Transverse colon (tissue), 4 donors: ENCODE data around the gene MAN2C1. TPM values are rescaled to one million over a fixed set of nuclear protein-coding genes. Genes with fewer than 3 reads are reported as not detected.
"Not testable (repeated sequence)": the region's sequence is repeated elsewhere in the genome, so short reads cannot be mapped to it uniquely, and the experiment has no call there.

Experiments
- DNase-seq: peaks from one replicate; pipeline ENCODE4 v3.0.0-alpha.2; 2019
- H3K27ac ChIP-seq, 4 donors: fragments of 200-600 bp; sonication (generic); 2 replicates each; pipeline ENCODE4 v1.5.1; 2016 to 2018; ENCODE audit warnings: inconsistent platforms in 4 of 4
- H3K27me3 ChIP-seq: fragments of 200-600 bp; sonication (generic); 2 replicates; pipeline ENCODE4 v1.5.1; 2017; ENCODE audit warnings: inconsistent platforms
- H3K36me3 ChIP-seq, 4 donors: fragments of 200-600 bp; sonication (generic); 2 replicates each; pipeline ENCODE4 v1.5.1; 2017 to 2019; ENCODE audit warnings: inconsistent platforms in 4 of 4
- H3K4me1 ChIP-seq, 4 donors: fragments of 200-600 bp; sonication (generic); 2 replicates each; pipeline ENCODE4 v1.5.1; 2017 to 2020; ENCODE audit warnings: inconsistent platforms in 4 of 4
- H3K4me3 ChIP-seq, 4 donors: fragments of 200-600 bp; sonication (generic); 1 replicate in 1 of 4; 2 replicates in 3 of 4; pipeline versions ENCODE4 v1.5.1 to v1.6.1; 2017 to 2019; ENCODE audit warnings: inconsistent platforms in 4 of 4
- H3K9me3 ChIP-seq, 2 donors: fragments of 200-600 bp; sonication (generic); 2 replicates each; pipeline ENCODE4 v1.5.1; 2017 to 2019; ENCODE audit warnings: inconsistent platforms in 2 of 2
- CTCF ChIP-seq, 5 experiments: fragments of 200-600 bp in 3 of 5; fragments of 450-650 bp in 2 of 5; sonication (generic) in 3 of 5; IDR thresholded peaks; 1 replicate in 2 of 5; 2 replicates in 3 of 5; pipeline ENCODE4 v1.5.1; 2016 to 2017; ENCODE audit warnings: antibody characterized with exemption in 5 of 5, inconsistent platforms in 3 of 5, mild to moderate bottlenecking in 2 of 5, moderate library complexity in 1 of 5
- EP300 ChIP-seq: sonication (generic); formaldehyde crosslinking; IDR thresholded peaks from one replicate; pipeline ENCODE4 v1.6.1; 2017; ENCODE audit warnings: antibody characterized with exemption, low read depth
- POLR2A ChIP-seq: fragments of 450-650 bp; IDR thresholded peaks from one replicate; pipeline ENCODE4 v1.6.1; 2016; ENCODE audit warnings: antibody characterized with exemption, mild to moderate bottlenecking, moderate library complexity
- POLR2AphosphoS5 ChIP-seq, 3 donors: sonication (generic); formaldehyde crosslinking; IDR thresholded peaks; one replicate each; pipeline ENCODE4 v1.6.1; 2016; ENCODE audit warnings: antibody characterized with exemption in 3 of 3
- WGBS, 2 donors: methylation state at CpG; one replicate each; pipeline ENCODE4 v1.1.5; 2018; ENCODE audit warnings: low coverage in 1 of 2; 5-methylcytosine and 5-hydroxymethylcytosine counted together
- in situ Hi-C, 4 donors: fragments of 200-750 bp; cut with MboI; loops; one replicate each; pipeline versions ENCODE4 v1.15.0 to v1.15.1; 2017; ENCODE audit warnings: low sequenced_read_pairs in 3 of 4, low pct_ligation_motif_present in 1 of 4, low pct_unique_long_range_greater_than_20kb in 1 of 4
- intact Hi-C: fragments of 100-400 bp; cut with DNase I; formaldehyde crosslinking; loops from one replicate; pipeline ENCODE4 v1.15.1; 2023; ENCODE audit warnings: low total_unique reads
- total RNA-seq, 4 donors: library from RNA; depleted of rRNA; stranded (reverse); fragments of >200 nt; gene quantifications; one replicate each; pipeline ENCODE4 v1.1.0, GENCODE V29; 2016

The MAN2C1 gene
- total RNA-seq, 4 donors from 2014 or later = 215 to 559 (median 411) TPM

GRCh38 chr15:75403892-75404291, 35.5 kb upstream of the MAN2C1 start:
- intact Hi-C loops = no loop called here
- H3K4me1 ChIP-seq = no peaks in the 10 kb centered on the region
- TF ChIP-seq EP300 = no peak
- no peak for TF ChIP-seq POLR2A
- no peak for TF ChIP-seq POLR2AphosphoS5 (IDR thresholded peaks at IDR 0.05)
- TF ChIP-seq CTCF (IDR thresholded peaks at IDR 0.05) = no peak
- in situ Hi-C loops = no loop called here
- peaks cover 0 to 88% (median 39%) of the 10 kb centered on the region in 4 donors for H3K36me3 ChIP-seq
- no peak overlapping the region for H3K27ac ChIP-seq
- 86 to 91% methylated on average over 1 to 2 of the region's 2 CpGs for whole genome bisulfite sequencing, 2 donors
- H3K4me3 ChIP-seq = no peak overlapping the region
- DNase-seq = no peak
- H3K27me3 ChIP-seq = no peaks in the 10 kb centered on the region
- H3K9me3 ChIP-seq = no peaks in the 10 kb centered on the region

GRCh38 chr15:75397494-75397893, 29.1 kb upstream of the MAN2C1 start:
- Histone ChIP-seq H3K36me3 (peaks cover 0 to 81% (median 38%) of the 10 kb centered on the region in 4 donors), H3K4me1 (no peaks in the 10 kb centered on the region), H3K27ac (no peak overlapping the region), H3K9me3 (no peaks in the 10 kb centered on the region), H3K27me3 (no peaks in the 10 kb centered on the region), H3K4me3 (no peak overlapping the region)
- in situ Hi-C loops = no loop called here
- DNase-seq = no peak
- intact Hi-C loops = no loop called here
- TF ChIP-seq CTCF (IDR thresholded peaks at IDR 0.05) (no peak), POLR2AphosphoS5 (IDR thresholded peaks at IDR 0.05) (no peak), POLR2A (no peak), EP300 (no peak)
- 88 to 94% methylated on average over 2 of the region's 2 CpGs for WGBS, 2 donors

DNA sequence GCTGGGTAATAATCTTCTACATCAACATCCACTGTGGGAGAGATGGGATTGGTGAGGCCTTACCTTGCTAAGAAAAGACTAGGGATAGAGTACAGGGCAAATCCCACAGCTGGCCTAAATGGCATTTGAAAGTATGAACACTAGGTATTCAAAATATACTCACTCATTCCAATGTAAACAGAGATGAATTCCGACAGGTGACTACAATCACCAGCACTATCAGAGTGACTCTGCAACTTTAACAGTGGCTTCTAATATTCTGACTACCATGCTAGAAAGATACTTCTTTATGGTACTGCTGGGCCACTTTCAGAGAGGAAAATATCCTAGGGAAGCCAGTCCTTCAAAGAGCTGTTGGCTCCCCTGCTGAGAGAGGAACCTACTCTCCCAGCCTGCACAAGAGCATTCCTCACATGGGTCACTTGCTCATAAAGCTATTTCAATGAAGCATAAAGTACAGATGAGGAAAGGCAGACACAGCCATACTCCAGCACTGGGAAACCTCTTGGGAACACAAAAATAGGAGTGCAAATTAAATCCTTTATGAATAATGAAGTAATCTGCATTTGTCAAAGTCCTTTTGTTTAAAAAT, 21.5 kb upstream of the MAN2C1 start:
- 88% methylated on average over 1 of the region's 1 CpG; no CpG with 5 or more reads in 1 of the 2 donors for WGBS, 2 donors
- H3K9me3 ChIP-seq = no peaks in the 10 kb centered on the region
- intact Hi-C loops = no loop called here
- TF ChIP-seq EP300 (no peak), POLR2AphosphoS5 (IDR thresholded peaks at IDR 0.05) (no peak), CTCF (IDR thresholded peaks at IDR 0.05) (no peak), POLR2A (no peak)
- peaks cover 0 to 77% (median 33%) of the 10 kb centered on the region in 4 donors for H3K36me3 ChIP-seq
- no peak overlapping the region for H3K4me3 ChIP-seq
- no peak for DNase-seq
- no peaks in the 10 kb centered on the region for H3K27me3 ChIP-seq
- in situ Hi-C loops = no loop called here
- no peak overlapping the region for H3K27ac ChIP-seq
- no peaks in the 10 kb centered on the region for H3K4me1 ChIP-seq

DNA sequence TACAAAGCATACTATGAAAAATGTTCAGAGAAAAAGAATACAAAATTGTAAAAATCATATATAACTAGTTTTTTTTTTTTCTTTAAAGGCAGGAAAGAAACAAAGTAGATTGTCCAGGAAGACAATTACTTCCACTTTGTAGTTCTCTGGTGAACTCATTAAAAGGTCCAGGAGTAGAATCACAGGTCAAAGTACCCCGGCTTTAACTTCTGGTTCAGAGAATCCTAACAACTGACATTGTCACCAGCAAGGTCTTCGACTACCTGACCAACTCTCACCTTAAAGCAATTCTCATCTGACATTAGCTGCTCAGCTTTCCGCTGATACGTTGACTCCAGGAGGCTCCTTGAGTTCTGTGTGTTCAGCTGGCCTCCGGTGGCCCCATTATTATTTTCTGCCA, 15.6 kb upstream of the MAN2C1 start:
- H3K4me1 ChIP-seq, H3K9me3 ChIP-seq, H3K4me3 ChIP-seq, H3K27me3 ChIP-seq, DNase-seq, in situ Hi-C loops, intact Hi-C loops, H3K27ac ChIP-seq: not testable (repeated sequence)
- H3K36me3 ChIP-seq = peaks cover 0 to 83% (median 25%) of the 10 kb centered on the region in 4 donors
- 80 to 90% methylated on average over 2 to 5 of the region's 5 CpGs for WGBS, 2 donors

DNA sequence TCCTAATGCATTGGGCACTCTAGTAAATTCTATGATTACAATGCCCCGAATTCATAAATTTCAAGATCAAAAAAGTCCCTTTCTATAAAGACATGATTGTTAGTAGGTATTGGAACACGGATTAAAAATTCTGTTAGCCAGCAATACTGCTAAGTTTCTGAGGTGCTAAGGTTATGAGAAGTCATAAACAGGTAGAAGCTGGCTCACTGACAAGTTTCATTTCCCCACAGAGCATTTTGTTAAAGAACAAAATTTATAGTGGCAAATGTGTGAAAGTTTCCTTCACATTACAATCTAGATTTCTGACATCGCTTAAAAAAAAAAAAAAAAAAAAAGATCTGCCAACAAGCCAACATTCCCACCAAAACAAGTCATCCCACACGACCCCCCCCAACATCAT, 12.4 kb upstream of the MAN2C1 start:
- H3K9me3 ChIP-seq = no peaks in the 10 kb centered on the region
- peaks cover 0 to 10% (median 0%) of the 10 kb centered on the region in 4 donors for H3K4me1 ChIP-seq
- intact Hi-C loops = no loop called here
- no peak overlapping the region for H3K27ac ChIP-seq
- 44 to 52% methylated on average over 4 of the region's 4 CpGs for WGBS, 2 donors
- no peak for DNase-seq
- in situ Hi-C loops = no loop called here
- H3K27me3 ChIP-seq = no peaks in the 10 kb centered on the region
- TF ChIP-seq CTCF (IDR thresholded peaks at IDR 0.05) = no peak
- no peak for TF ChIP-seq POLR2AphosphoS5 (IDR thresholded peaks at IDR 0.05)
- TF ChIP-seq POLR2A = no peak
- no peak for TF ChIP-seq EP300
- H3K36me3 ChIP-seq = peaks cover 0 to 87% (median 21%) of the 10 kb centered on the region in 4 donors
- no peak overlapping the region for H3K4me3 ChIP-seq
